Subcutaneous adipose tissue (tissue), 4 donors: ENCODE measurements around the gene FLNB. TPM values are rescaled to one million over a fixed set of nuclear protein-coding genes. Genes with fewer than 3 reads are reported as not detected.

ENCODE experiments used
- total RNA-seq, 4 donors: library from RNA; depleted of rRNA; stranded (reverse); fragments of >200 nt; gene quantifications; one replicate each; pipeline ENCODE4 v1.1.0, GENCODE V29; 2016
- TF ChIP-seq, protein P1 (sequence below): fragments of 450-650 bp; IDR thresholded peaks from one replicate; pipeline ENCODE4 v1.5.1; 2016; ENCODE audit warnings: low read depth, mild to moderate bottlenecking, control low read depth, antibody characterized with exemption, moderate library complexity

Gene FLNB
- total RNA-seq, 4 donors from 2014 or later: 62.2 to 158 (median 75.8) TPM

DNA sequence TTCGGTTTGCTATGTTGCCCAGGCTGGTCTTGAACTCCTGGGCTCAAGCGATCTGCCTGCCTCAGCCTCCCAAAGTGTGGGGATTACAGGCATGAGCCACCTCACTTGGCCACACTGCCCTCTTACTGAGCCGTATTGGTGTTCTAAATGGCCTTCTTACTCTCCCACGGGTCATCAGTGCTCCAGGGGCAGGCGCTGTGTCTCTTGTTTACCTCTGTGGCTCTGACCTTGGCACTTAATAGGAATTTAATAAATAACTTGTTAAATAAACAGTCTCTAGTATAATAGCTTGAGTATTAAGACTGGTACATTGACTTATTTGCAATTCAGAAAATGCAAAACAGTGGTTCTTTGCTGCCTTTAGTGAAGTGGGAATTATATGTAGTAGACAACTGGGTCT is 13.7 kb downstream of the FLNB start:
- TF ChIP-seq, protein P1, sequence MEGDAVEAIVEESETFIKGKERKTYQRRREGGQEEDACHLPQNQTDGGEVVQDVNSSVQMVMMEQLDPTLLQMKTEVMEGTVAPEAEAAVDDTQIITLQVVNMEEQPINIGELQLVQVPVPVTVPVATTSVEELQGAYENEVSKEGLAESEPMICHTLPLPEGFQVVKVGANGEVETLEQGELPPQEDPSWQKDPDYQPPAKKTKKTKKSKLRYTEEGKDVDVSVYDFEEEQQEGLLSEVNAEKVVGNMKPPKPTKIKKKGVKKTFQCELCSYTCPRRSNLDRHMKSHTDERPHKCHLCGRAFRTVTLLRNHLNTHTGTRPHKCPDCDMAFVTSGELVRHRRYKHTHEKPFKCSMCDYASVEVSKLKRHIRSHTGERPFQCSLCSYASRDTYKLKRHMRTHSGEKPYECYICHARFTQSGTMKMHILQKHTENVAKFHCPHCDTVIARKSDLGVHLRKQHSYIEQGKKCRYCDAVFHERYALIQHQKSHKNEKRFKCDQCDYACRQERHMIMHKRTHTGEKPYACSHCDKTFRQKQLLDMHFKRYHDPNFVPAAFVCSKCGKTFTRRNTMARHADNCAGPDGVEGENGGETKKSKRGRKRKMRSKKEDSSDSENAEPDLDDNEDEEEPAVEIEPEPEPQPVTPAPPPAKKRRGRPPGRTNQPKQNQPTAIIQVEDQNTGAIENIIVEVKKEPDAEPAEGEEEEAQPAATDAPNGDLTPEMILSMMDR: no peak

DNA sequence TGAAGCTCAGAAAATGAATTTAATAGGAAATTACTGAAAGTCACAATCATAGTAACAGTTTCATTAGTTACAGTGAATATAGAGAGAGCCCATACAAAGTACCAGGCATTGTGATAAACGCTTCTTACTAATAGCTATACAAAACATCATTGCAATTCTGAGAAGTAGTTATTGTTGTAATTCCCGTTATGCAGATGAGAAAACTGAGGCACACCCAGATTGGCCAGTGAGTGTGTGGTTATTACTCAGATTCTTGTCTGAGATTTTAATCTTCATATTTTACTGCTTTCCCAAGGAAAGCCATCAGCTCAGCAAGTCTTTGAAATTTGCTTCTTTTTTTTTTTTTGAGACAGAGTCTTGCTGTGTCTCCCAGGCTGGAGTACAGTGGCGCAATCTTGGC is 14.3 kb downstream of the FLNB start:
- TF ChIP-seq, protein P1: no peak

DNA sequence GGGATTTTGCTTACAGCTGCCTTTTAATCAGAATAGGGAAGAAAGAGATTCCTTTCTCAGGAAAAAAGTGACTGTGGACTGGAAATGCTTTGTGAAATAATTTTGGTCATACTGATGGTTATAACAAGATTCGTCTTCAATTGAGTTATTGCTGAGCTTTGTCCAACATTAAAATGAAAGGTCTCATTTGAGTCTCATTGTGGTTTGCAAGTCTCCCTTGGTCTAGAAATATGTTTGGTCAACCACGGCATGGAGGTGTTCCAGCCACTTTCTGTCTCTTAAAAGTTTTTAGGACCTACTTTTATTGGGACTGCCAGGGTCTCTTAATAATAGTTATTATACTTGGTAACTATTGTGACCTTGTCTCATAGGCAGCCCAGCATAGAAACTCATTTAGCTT is 15.3 kb downstream of the FLNB start:
- TF ChIP-seq, protein P1: no peak

DNA sequence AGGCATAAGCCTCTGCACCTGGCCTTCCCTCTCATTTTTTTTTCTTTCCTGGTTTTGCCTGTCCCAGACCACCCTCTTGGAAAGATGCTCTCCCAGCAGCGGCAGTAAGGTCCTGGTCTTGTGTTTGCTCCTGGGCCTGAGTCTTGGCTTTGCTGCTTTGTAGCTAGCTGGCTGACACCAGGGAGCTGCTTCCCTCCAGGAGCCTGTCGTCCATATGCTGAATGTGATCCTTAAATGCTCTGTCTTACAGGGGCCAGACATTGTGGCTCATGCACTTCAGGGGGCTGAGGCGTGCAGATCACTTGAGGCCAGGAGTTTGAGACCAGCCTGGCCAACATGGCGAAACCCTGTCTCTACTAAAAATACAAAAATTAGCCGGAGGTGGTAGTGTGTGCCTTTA is 17.2 kb downstream of the FLNB start:
- TF ChIP-seq, protein P1: no peak

DNA sequence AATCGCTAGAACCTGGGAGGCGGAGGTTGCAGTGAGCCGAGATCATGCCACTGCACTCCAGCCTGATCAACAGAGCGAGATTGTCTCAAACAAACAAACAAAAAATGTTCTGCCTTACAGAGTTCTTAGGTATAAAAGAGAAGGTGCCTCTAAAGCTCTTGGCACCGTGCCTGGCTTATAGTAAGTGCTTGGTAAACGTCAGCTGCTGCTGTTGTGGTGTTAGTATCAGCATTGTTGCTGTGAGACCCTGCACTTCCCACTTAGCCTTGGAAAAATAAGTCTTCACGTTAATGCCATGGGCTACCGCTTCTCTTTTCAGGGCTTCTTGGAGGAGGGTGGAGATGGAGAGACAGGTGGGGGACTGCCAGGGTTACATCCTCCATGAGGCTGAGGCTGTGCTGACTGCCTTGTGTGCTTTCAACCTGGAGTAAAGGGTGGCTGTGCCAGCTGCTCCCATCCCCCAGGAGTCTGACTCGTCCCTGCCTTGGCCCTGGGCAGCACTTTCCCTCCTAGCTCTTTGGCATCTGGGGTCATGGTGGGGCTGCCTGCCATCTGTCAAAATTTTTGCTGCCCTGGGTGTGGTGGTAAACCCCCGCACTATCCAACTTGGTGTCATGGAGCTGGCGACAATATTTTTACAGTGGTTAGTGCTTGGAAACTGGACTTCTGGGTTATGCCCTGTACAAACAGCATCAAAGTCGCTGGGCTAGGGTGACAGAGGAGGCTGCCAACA is 17.8 kb downstream of the FLNB start:
- TF ChIP-seq, protein P1: no peak

DNA sequence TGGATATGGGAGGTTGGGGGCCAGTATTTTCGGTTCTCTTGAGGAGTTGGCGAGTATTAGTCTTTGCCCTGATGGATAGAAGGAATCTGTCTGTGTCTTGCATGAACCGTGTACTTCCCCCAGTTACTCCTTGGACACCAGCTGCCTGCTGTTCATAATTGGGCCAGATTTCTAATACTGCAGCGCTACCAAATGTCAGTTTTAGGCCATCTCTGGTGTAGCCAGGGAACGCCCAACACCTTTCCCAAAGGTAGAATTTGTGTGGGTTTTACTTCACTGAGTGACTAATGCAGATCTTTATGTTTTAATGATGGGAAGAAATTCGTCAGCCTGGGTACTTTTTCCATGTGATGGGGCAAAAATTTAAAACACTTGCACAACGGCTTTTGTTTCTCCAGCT is 18.4 kb downstream of the FLNB start:
- TF ChIP-seq, protein P1: no peak

DNA sequence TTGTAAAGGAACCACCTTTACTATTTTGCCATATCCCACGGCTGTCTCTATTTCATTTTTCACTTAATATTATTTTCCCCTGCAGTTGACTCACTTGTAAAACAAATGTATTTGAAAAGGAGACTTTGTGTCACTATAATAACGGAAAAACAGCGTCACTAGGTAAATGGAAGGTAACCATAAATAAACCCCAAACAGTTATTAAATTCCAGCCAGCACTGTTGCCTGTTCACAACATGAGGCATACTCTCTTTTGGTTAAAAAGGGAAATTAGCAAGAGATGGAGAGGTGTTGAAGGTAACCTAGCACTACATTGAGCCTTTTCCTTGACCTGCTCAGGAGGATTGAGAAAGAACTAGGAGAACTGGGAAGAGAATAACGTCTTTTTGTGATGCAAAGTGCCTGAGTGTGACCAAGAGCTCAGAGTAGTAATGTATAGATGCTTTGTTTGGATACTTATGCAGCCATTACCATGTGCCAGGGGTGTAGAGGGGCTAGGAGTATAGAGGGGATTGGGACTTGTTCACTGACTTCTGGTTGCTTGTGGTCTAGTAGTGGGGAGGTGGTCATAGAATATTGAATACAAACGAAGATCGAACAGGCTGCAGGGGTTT is 19.6 kb downstream of the FLNB start:
- TF ChIP-seq, protein P1: no peak
